Liver (tissue), 3 donors: ENCODE results near the gene FAM25A.

ENCODE experiments used
- CTCF ChIP-seq: fragments of 150-350 bp; IDR thresholded peaks from 2 replicates; pipeline ENCODE4 v1.5.1; 2017; ENCODE audit warnings: improper control_type of control experiment, low read depth, low read length; ENCODE audit not compliant: missing input control
- EGR1 ChIP-seq, 2 donors: IDR thresholded peaks; 2 replicates each; pipeline ENCODE4 v1.6.1; 2016 to 2018; ENCODE audit warnings: antibody characterized with exemption in 2 of 2, low read depth in 2 of 2
- GABPA ChIP-seq, 2 donors: IDR thresholded peaks in 1 of 2; conservative IDR thresholded peaks in 1 of 2; 2 replicates each; pipeline ENCODE4 v1.6.1; 2016; ENCODE audit warnings: antibody characterized with exemption in 2 of 2, mild to moderate bottlenecking in 1 of 2, moderate library complexity in 1 of 2
- HNF4A ChIP-seq, 2 donors: conservative IDR thresholded peaks; 2 replicates each; pipeline ENCODE4 v1.6.1; 2016; ENCODE audit warnings: antibody characterized with exemption in 2 of 2, mild to moderate bottlenecking in 2 of 2
- JUND ChIP-seq, 2 donors: IDR thresholded peaks; 2 replicates each; pipeline ENCODE4 v1.6.1; 2016; ENCODE audit warnings: antibody characterized with exemption in 2 of 2
- MAX ChIP-seq: IDR thresholded peaks from 2 replicates; pipeline ENCODE4 v1.6.1; 2016; ENCODE audit warnings: antibody characterized with exemption
- RAD21 ChIP-seq, 2 donors: IDR thresholded peaks; 2 replicates each; pipeline ENCODE4 v1.6.1; 2016; ENCODE audit warnings: antibody characterized with exemption in 2 of 2, mild to moderate bottlenecking in 2 of 2
- REST ChIP-seq: IDR thresholded peaks from 2 replicates; pipeline ENCODE4 v1.6.1; 2016; ENCODE audit warnings: antibody characterized with exemption, mild to moderate bottlenecking
- RXRA ChIP-seq, 2 donors: IDR thresholded peaks; 2 replicates each; pipeline ENCODE4 v1.6.1; 2017 to 2018; ENCODE audit warnings: antibody characterized with exemption in 2 of 2, mild to moderate bottlenecking in 1 of 2
- SP1 ChIP-seq: IDR thresholded peaks from 2 replicates; pipeline ENCODE4 v1.6.1; 2018; ENCODE audit warnings: antibody characterized with exemption, mild to moderate bottlenecking
- TAF1 ChIP-seq: conservative IDR thresholded peaks from 2 replicates; pipeline ENCODE4 v1.6.1; 2016; ENCODE audit warnings: antibody characterized with exemption, mild to moderate bottlenecking
- YY1 ChIP-seq: IDR thresholded peaks from 2 replicates; pipeline ENCODE4 v1.6.1; 2016; ENCODE audit warnings: antibody characterized with exemption, mild to moderate bottlenecking
- TF ChIP-seq, protein P1 (sequence below): IDR thresholded peaks from 2 replicates; pipeline ENCODE4 v1.6.1; 2016; ENCODE audit warnings: antibody characterized with exemption
- donor health status: healthy.
- donor health status: healthy.

DNA sequence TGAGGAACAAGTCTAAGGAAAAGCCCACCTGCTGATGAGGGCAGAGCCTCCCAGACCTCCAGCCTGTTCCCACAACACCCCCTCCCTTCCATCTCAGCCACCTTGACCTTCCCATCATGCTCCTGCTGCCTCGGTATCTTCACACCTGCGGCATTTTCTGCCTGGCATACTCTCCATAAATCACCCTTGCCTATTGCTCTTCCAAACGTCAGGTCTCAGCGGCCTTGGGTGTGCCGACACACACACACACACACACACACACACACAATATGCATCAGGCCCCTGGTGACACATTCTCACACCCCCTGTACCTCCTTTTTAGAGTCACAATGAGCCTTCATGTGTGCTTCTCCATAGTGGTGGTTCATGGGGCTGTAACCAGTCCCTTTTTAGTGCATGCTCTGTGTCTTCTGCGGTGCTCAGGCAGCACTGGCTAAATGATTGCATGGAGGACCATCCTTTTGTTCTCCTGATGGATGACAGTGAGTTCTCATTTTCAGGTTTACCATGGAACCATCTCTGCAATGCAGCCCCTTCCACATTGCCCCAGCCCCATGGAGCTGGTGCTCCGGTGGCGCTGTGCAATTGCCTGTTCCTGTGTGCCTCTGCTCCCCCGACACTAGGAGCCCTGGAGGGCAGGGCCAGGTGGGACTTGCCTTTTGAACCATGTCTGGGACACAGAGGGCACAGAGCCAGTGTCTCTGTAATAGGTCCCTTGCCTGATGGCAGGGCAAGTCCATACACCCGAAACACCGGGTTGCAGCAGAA, 47.3 kb upstream of the FAM25A start:
- TF ChIP-seq CTCF: no peak
- TF ChIP-seq JUND (IDR thresholded peaks at IDR 0.05): no peak
- no peak for TF ChIP-seq GABPA (IDR thresholded peaks at IDR 0.05 in 1 of 2, conservative IDR thresholded peaks at IDR 0.05 in 1 of 2)
- no peak for TF ChIP-seq RAD21 (IDR thresholded peaks at IDR 0.05)
- TF ChIP-seq, protein P1, sequence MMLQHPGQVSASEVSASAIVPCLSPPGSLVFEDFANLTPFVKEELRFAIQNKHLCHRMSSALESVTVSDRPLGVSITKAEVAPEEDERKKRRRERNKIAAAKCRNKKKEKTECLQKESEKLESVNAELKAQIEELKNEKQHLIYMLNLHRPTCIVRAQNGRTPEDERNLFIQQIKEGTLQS: no peak
- TF ChIP-seq RXRA (IDR thresholded peaks at IDR 0.05): no peak
- no peak for TF ChIP-seq MAX
- TF ChIP-seq TAF1: no peak
- TF ChIP-seq HNF4A (conservative IDR thresholded peaks at IDR 0.05): no peak
- no peak for TF ChIP-seq YY1
- no peak for TF ChIP-seq REST
- TF ChIP-seq EGR1 (IDR thresholded peaks at IDR 0.05; ENCODE audit: low read depth in 2 of 2): no peak
- TF ChIP-seq SP1: no peak
